ENCODE measurements around the gene FUT8.
"Not testable (repeated sequence)": the region's sequence is repeated elsewhere in the genome, so short reads cannot be mapped to it uniquely, and the experiment has no call there.

FUT8 gene

GRCh38 chr14:65453807-65454480 lies 41.4 kb downstream of the FUT8 start:
- no peak for DNase-seq (ENCODE audit: low spot score)

- DNase-seq (ENCODE audit: low spot score): no peak
These were observed 43.7 kb downstream of the FUT8 start for GRCh38 chr14:65456247-65456646.

- no peak for DNase-seq (ENCODE audit: low spot score)
These were observed 49.2 kb downstream of the FUT8 start for GRCh38 chr14:65461730-65462129.

- peak; percentile 52 for DNase-seq (ENCODE audit: low spot score)
These were observed 49.9 kb downstream of the FUT8 start for GRCh38 chr14:65462411-65462810.

- DNase-seq (ENCODE audit: low spot score): no peak
These were observed 53.1 kb downstream of the FUT8 start for GRCh38 chr14:65465584-65465983.

GRCh38 chr14:65467926-65468325 lies 55.4 kb downstream of the FUT8 start:
- DNase-seq (ENCODE audit: low spot score): not testable (repeated sequence)

GRCh38 chr14:65469903-65470302 lies 57.4 kb downstream of the FUT8 start:
- DNase-seq (ENCODE audit: low spot score): no peak

GRCh38 chr14:65470404-65470880 lies 57.9 kb downstream of the FUT8 start:
- no peak for DNase-seq (ENCODE audit: low spot score)

- no peak for DNase-seq (ENCODE audit: low spot score)
These were observed 58.7 kb downstream of the FUT8 start for GRCh38 chr14:65471038-65471878.

- DNase-seq (ENCODE audit: low spot score): no peak
These were observed 59.7 kb downstream of the FUT8 start for GRCh38 chr14:65472189-65472588.

- no peak for DNase-seq (ENCODE audit: low spot score)
These were observed 63.9 kb downstream of the FUT8 start for GRCh38 chr14:65476273-65476941.

GRCh38 chr14:65476942-65477318 lies 64.4 kb downstream of the FUT8 start:
- no peak for DNase-seq (ENCODE audit: low spot score)

- DNase-seq (ENCODE audit: low spot score): no peak
These were observed 65.5 kb downstream of the FUT8 start for GRCh38 chr14:65478017-65478416.

GRCh38 chr14:65478596-65478995 lies 66.1 kb downstream of the FUT8 start:
- DNase-seq (ENCODE audit: low spot score): peak; percentile 43

- no peak for DNase-seq (ENCODE audit: low spot score)
These were observed 66.9 kb downstream of the FUT8 start for GRCh38 chr14:65479386-65479785.

- DNase-seq (ENCODE audit: low spot score): no peak
These were observed 70.4 kb downstream of the FUT8 start for GRCh38 chr14:65482757-65483438.

GRCh38 chr14:65483647-65484046 lies 71.1 kb downstream of the FUT8 start:
- no peak for DNase-seq (ENCODE audit: low spot score)

GRCh38 chr14:65485516-65485915 lies 73.0 kb downstream of the FUT8 start:
- DNase-seq (ENCODE audit: low spot score): no peak

GRCh38 chr14:65486863-65487262 lies 74.3 kb downstream of the FUT8 start:
- DNase-seq (ENCODE audit: low spot score): no peak

GRCh38 chr14:65487783-65488494 lies 75.4 kb downstream of the FUT8 start:
- no peak for DNase-seq (ENCODE audit: low spot score)

GRCh38 chr14:65491274-65491673 lies 78.7 kb downstream of the FUT8 start:
- no peak for DNase-seq (ENCODE audit: low spot score)

GRCh38 chr14:65492266-65492665 lies 79.7 kb downstream of the FUT8 start:
- DNase-seq (ENCODE audit: low spot score): no peak
